Activated T-cell treated with anti-CD3 and anti-CD28 coated beads, Interleukin-2, amount 50 U/mL, for 4 hours (primary cell): ENCODE measurements around the gene WWC2. TPM values are rescaled to one million over a fixed set of nuclear protein-coding genes. Genes with fewer than 3 reads are reported as not detected.

ENCODE experiments used
- ATAC-seq, 2 donors: fragments of 200-7000 bp; cut with Tn5 transposase; one replicate each; pipeline ENCODE4 v1.10.0; 2021
- DNase-seq: peaks from one replicate; pipeline ENCODE4 v3.0.0-alpha.2; 2020
- H3K27me3 Mint-ChIP-seq: one replicate; pipeline ENCODE4 v1.8.0; 2021; ENCODE audit warnings: low read depth, mixed read lengths
- H3K36me3 Mint-ChIP-seq: one replicate; pipeline ENCODE4 v1.8.0; 2022; ENCODE audit warnings: mixed read lengths; ENCODE audit not compliant: insufficient read depth
- H3K4me1 Mint-ChIP-seq: one replicate; pipeline ENCODE4 v1.8.0; 2021; ENCODE audit warnings: low read depth, mixed read lengths
- H3K4me3 Mint-ChIP-seq: one replicate; pipeline ENCODE4 v1.8.0; 2021; ENCODE audit warnings: mild to moderate bottlenecking, moderate library complexity, mixed read lengths
- H3K9me3 Mint-ChIP-seq: one replicate; pipeline ENCODE4 v1.8.0; 2021; ENCODE audit warnings: mixed read lengths
- total RNA-seq, 3 donors: library from RNA; stranded (reverse); gene quantifications; one replicate each; pipeline ENCODE4 v1.2.1, GENCODE V29; 2021

The WWC2 gene
- total RNA-seq, 3 donors from 2014 or later, result 5.6 to 7.8 (median 6.9) TPM

DNA sequence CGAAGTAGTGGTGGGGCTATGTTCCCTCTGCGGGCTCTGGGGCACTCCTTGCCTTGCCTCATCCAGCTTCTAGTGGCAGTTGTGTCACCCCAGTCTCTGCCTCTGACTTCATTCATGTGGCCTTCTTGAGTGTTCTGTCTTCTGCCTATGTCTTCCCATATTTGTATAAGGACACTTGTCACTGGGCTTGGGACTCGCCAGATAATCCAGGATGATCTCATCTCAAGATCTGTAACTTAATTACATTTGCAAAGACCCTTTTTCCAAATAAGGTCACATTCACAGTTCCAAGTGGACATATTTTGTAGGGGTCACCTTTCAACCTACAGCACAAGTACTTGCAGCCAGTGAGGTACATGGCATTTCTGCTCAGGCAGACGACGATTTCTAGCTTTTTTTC lies 253.5 kb downstream of the WWC2 start:
- no peaks in the 10 kb centered on the region for H3K36me3 Mint-ChIP-seq
- ATAC-seq (no peak), DNase-seq (no peak)
- no peaks in the 10 kb centered on the region for H3K9me3 Mint-ChIP-seq
- H3K4me3 Mint-ChIP-seq, result no peak overlapping the region
- peaks cover 11% of the 10 kb centered on the region for H3K4me1 Mint-ChIP-seq
- peaks cover 21% of the 10 kb centered on the region for H3K27me3 Mint-ChIP-seq

- ATAC-seq (no peak), DNase-seq (no peak)
- peaks cover 11% of the 10 kb centered on the region for H3K4me1 Mint-ChIP-seq
- no peak overlapping the region for H3K4me3 Mint-ChIP-seq
- peaks cover 17% of the 10 kb centered on the region for H3K27me3 Mint-ChIP-seq
- H3K36me3 Mint-ChIP-seq, result no peaks in the 10 kb centered on the region
- H3K9me3 Mint-ChIP-seq, result no peaks in the 10 kb centered on the region
Measured at GRCh38 chr4:183353557-183353956, 254.5 kb downstream of the WWC2 start.

GRCh38 chr4:183354219-183354618 lies 255.2 kb downstream of the WWC2 start:
- H3K27me3 Mint-ChIP-seq, result peaks cover 15% of the 10 kb centered on the region
- H3K9me3 Mint-ChIP-seq, result no peaks in the 10 kb centered on the region
- H3K4me1 Mint-ChIP-seq, result peaks cover 8% of the 10 kb centered on the region
- H3K36me3 Mint-ChIP-seq, result no peaks in the 10 kb centered on the region
- ATAC-seq, result no peak
- DNase-seq, result no peak
- H3K4me3 Mint-ChIP-seq, result no peak overlapping the region

DNA sequence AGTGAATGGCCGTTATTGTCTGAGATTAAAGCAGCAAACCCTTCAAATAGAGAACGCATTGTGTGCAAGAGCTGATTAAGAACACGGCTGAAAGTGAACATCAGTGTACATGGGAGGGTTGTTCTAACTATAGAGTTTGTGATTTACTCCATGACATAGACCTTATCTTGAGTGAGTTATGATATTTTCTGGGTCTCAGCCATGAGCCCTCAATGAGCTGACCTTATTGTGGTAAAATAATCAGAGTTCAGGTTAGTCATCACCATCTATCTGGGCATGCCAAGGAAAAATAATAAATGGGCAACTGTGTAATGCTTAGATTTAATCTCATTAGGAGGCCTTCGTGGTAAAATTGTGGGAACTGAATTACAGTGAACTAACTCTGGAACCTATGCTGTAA lies 256.3 kb downstream of the WWC2 start:
- no peak overlapping the region for H3K4me3 Mint-ChIP-seq
- peaks cover 12% of the 10 kb centered on the region for H3K27me3 Mint-ChIP-seq
- no peaks in the 10 kb centered on the region for H3K36me3 Mint-ChIP-seq
- no peaks in the 10 kb centered on the region for H3K9me3 Mint-ChIP-seq
- H3K4me1 Mint-ChIP-seq, result peaks cover 1% of the 10 kb centered on the region
- DNase-seq (no peak), ATAC-seq (no peak)

GRCh38 chr4:183356173-183356830 lies 257.2 kb downstream of the WWC2 start:
- DNase-seq, result no peak
- H3K4me3 Mint-ChIP-seq, result no peak overlapping the region
- no peak for ATAC-seq
- H3K4me1 Mint-ChIP-seq, result no peaks in the 10 kb centered on the region
- peaks cover 6% of the 10 kb centered on the region for H3K27me3 Mint-ChIP-seq
- H3K9me3 Mint-ChIP-seq, result no peaks in the 10 kb centered on the region
- no peaks in the 10 kb centered on the region for H3K36me3 Mint-ChIP-seq

DNA sequence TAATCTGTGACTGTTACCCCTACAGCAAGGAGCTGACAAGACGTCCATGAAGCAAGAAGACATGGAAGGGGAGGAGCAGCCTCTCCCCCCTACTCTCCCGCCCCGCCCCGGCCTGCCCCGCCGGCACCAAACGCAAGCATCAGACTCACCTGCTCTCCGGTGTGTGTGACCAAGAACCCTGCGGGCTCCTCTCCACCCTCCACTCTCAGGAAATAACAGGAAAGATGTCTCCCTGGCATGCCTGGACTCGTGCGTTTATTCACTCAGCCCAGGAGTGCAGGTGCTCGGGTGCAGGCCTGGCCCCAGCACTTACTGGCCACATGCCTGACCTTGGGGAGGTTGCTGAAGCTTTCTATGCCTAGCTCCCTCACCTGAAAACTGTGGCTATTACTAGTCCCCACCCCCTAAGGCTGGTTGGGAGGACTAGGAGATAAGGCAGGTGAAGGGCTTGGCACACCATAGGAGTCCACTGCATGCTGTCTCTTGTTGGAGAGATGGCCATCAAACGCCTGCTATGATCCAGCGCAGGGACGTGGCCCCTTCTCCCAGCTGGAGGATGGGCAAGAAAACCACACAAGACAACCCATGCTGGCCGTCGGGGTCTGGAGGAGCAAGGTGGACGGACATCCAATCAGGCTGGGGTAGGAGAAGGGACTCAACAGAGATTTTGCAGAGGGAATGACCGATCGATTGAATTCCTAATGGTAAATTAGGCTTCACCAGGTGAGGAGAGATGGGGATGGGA lies 258.0 kb downstream of the WWC2 start:
- no peak for ATAC-seq
- no peak for DNase-seq
- Mint-ChIP-seq H3K9me3 (no peaks in the 10 kb centered on the region), H3K4me1 (no peaks in the 10 kb centered on the region), H3K27me3 (peaks cover 3% of the 10 kb centered on the region), H3K36me3 (no peaks in the 10 kb centered on the region), H3K4me3 (no peak overlapping the region)

DNA sequence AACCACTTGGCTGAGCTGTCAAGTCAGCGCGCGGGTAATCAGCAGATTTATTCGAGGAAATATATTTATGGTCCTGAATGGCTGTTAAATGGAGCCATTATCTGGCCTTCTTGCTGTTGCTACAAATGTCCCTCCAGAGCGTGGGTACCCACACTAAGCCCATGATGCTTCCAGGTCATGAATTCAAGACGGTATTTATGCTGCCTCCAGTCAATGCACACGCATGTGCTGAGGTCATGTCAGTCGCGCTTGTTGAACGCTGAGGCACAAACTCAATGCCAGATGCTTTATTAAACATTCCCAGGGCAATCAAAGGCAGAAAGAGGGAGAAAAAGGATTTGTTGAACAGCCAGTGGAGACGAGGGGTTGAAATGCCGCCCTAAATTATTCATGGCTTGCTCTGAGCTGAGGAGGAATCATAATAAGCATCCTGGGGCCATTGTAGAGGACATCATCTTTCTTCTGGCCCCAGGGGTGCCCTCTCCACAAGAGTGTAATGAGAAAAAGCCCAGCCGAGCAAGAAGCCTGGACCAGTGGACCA lies 259.2 kb downstream of the WWC2 start:
- ATAC-seq (no peak), DNase-seq (no peak)
- no peaks in the 10 kb centered on the region for H3K36me3 Mint-ChIP-seq
- H3K4me3 Mint-ChIP-seq, result no peak overlapping the region
- peaks cover 3% of the 10 kb centered on the region for H3K27me3 Mint-ChIP-seq
- H3K9me3 Mint-ChIP-seq, result no peaks in the 10 kb centered on the region
- no peaks in the 10 kb centered on the region for H3K4me1 Mint-ChIP-seq

- DNase-seq, result no peak
- Mint-ChIP-seq H3K36me3 (no peaks in the 10 kb centered on the region), H3K27me3 (peaks cover 3% of the 10 kb centered on the region), H3K9me3 (no peaks in the 10 kb centered on the region), H3K4me3 (no peak overlapping the region), H3K4me1 (no peaks in the 10 kb centered on the region)
- no peak for ATAC-seq
Measured at GRCh38 chr4:183360161-183360919, 261.3 kb downstream of the WWC2 start.

DNA sequence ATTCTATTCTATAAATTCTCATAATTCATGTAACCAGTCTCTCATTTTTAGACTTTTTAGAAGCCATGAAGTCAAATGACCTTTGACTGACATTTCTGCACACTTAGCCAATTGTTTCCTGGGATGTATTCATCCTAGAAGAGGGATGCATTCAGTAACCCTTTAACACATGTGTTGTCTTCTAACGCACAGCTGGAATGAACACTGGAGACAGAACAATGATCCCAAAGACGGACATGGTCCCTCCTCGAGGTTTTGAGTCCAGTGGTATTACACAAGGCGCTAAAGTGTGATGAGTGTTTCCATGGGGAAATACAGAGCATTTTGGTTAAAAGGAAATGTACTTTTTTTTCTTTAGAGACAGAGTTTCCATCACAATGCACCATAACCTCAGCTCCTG lies 263.0 kb downstream of the WWC2 start:
- no peaks in the 10 kb centered on the region for H3K9me3 Mint-ChIP-seq
- no peaks in the 10 kb centered on the region for H3K36me3 Mint-ChIP-seq
- DNase-seq (no peak), ATAC-seq (no peak)
- no peaks in the 10 kb centered on the region for H3K4me1 Mint-ChIP-seq
- H3K4me3 Mint-ChIP-seq, result no peak overlapping the region
- peaks cover 3% of the 10 kb centered on the region for H3K27me3 Mint-ChIP-seq

GRCh38 chr4:183362916-183363542 lies 264.0 kb downstream of the WWC2 start:
- DNase-seq, result no peak
- H3K36me3 Mint-ChIP-seq, result no peaks in the 10 kb centered on the region
- no peaks in the 10 kb centered on the region for H3K9me3 Mint-ChIP-seq
- H3K27me3 Mint-ChIP-seq, result no peaks in the 10 kb centered on the region
- H3K4me3 Mint-ChIP-seq, result no peak overlapping the region
- ATAC-seq, result no peak
- no peaks in the 10 kb centered on the region for H3K4me1 Mint-ChIP-seq

DNA sequence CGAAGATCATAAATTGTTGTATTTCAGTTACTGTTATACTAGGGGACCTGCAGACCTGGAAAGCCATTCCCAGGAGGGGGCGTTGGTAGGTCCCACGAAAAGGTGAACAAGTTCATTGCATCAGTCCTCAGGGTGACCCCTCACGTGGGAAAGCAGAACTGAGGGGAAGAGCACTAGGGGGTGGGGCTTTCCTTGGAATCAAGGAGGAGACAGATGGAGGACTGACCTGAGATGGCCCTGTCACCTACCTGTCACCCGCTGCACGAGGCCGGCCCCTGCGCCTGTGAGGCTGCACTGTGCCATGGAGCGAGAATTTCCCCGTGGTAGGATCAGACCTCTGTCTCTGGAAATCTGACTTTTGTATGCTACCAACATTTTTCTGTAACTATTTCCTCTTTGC lies 265.0 kb downstream of the WWC2 start:
- no peak overlapping the region for H3K4me3 Mint-ChIP-seq
- no peaks in the 10 kb centered on the region for H3K4me1 Mint-ChIP-seq
- ATAC-seq (no peak), DNase-seq (no peak)
- H3K27me3 Mint-ChIP-seq, result no peaks in the 10 kb centered on the region
- H3K9me3 Mint-ChIP-seq, result no peaks in the 10 kb centered on the region
- no peaks in the 10 kb centered on the region for H3K36me3 Mint-ChIP-seq

- no peaks in the 10 kb centered on the region for H3K27me3 Mint-ChIP-seq
- no peaks in the 10 kb centered on the region for H3K4me1 Mint-ChIP-seq
- H3K4me3 Mint-ChIP-seq, result no peak overlapping the region
- no peaks in the 10 kb centered on the region for H3K9me3 Mint-ChIP-seq
- DNase-seq (no peak), ATAC-seq (no peak)
- no peaks in the 10 kb centered on the region for H3K36me3 Mint-ChIP-seq
Measured at GRCh38 chr4:183366206-183366835, 267.3 kb downstream of the WWC2 start.

DNA sequence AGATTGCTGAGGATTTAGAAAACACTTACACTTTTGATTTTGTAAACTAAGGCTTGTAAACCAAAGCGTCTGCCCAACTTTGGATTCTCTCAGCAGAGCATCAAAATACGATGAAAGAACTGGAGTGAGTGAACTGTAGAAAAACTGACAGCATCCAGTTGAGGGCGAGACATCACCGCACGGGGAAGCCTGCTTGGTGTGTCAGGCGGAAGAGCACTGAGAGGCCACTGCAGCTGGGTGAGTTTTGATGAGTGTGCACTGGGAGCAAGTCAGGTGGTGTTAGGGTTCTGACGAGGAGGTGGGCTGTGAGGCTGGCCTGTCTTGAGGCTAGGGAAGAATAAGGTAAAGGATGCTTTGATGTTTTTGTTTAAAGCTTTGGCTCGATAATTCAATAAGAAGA lies 270.0 kb downstream of the WWC2 start:
- Mint-ChIP-seq H3K4me3 (no peak overlapping the region), H3K9me3 (peaks cover 12% of the 10 kb centered on the region), H3K27me3 (no peaks in the 10 kb centered on the region), H3K4me1 (no peaks in the 10 kb centered on the region), H3K36me3 (no peaks in the 10 kb centered on the region)
- no peak for ATAC-seq
- no peak for DNase-seq
